Ovary (tissue), 3 donors: ENCODE measurements around the gene OLFML2B.

Experiments
- EP300 ChIP-seq: sonication (generic); formaldehyde crosslinking; IDR thresholded peaks from one replicate; pipeline ENCODE4 v1.6.1; 2017; ENCODE audit warnings: antibody characterized with exemption
- POLR2A ChIP-seq: fragments of 450-650 bp; IDR thresholded peaks from one replicate; pipeline ENCODE4 v1.6.1; 2017; ENCODE audit warnings: antibody characterized with exemption, mild to moderate bottlenecking, moderate library complexity
- TF ChIP-seq, protein P1 (sequence below), 3 donors: fragments of 450-650 bp in 2 of 3; fragments of 200-600 bp in 1 of 3; IDR thresholded peaks; one replicate each; pipeline versions ENCODE4 v1.5.1 to v1.8.0; 2016 to 2022; ENCODE audit warnings: antibody characterized with exemption in 3 of 3, mild to moderate bottlenecking in 1 of 3
- donor health status: DM: no; HTN: no; CAD: no.

- TF ChIP-seq EP300 = no peak
- TF ChIP-seq POLR2A = no peak
- TF ChIP-seq, protein P1, sequence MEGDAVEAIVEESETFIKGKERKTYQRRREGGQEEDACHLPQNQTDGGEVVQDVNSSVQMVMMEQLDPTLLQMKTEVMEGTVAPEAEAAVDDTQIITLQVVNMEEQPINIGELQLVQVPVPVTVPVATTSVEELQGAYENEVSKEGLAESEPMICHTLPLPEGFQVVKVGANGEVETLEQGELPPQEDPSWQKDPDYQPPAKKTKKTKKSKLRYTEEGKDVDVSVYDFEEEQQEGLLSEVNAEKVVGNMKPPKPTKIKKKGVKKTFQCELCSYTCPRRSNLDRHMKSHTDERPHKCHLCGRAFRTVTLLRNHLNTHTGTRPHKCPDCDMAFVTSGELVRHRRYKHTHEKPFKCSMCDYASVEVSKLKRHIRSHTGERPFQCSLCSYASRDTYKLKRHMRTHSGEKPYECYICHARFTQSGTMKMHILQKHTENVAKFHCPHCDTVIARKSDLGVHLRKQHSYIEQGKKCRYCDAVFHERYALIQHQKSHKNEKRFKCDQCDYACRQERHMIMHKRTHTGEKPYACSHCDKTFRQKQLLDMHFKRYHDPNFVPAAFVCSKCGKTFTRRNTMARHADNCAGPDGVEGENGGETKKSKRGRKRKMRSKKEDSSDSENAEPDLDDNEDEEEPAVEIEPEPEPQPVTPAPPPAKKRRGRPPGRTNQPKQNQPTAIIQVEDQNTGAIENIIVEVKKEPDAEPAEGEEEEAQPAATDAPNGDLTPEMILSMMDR (IDR thresholded peaks at IDR 0.05) = no peak
Measured at GRCh38 chr1:162060314-162060713, 36.6 kb upstream of the OLFML2B start.
